Neural cell (in vitro differentiated cells): ENCODE measurements around the gene CREBBP. TPM values are rescaled to one million over a fixed set of nuclear protein-coding genes. Genes with fewer than 3 reads are reported as not detected.

Source experiments
- H2AFZ ChIP-seq: fragments of 200-600, 300-800 bp; sonication (generic), shearing (Covaris generic); 2 replicates; pipeline ENCODE4 v1.6.0; 2014; ENCODE audit warnings: low read depth, mild to moderate bottlenecking, antibody characterized with exemption, low read length, moderate library complexity
- H3F3A ChIP-seq: fragments of 200-600 bp; shearing (Covaris generic); 2 replicates; pipeline ENCODE4 v1.6.1; 2016; ENCODE audit warnings: mild to moderate bottlenecking, moderate library complexity, mixed read lengths, antibody characterized with exemption, low read length; ENCODE audit not compliant: insufficient read depth, poor library complexity, severe bottlenecking
- H3K27ac ChIP-seq: fragments of 200-600, 300-800 bp; sonication (generic), shearing (Covaris generic); 2 replicates; pipeline ENCODE4 v1.5.1; 2014; ENCODE audit warnings: mild to moderate bottlenecking, low read length, moderate library complexity
- H3K27me3 ChIP-seq: fragments of 300-800, 200-600 bp; sonication (generic), shearing (Covaris generic); 2 replicates; pipeline ENCODE4 v1.6.0; 2014; ENCODE audit warnings: mild to moderate bottlenecking, low read depth, low read length, moderate library complexity; ENCODE audit not compliant: insufficient read depth
- H3K36me3 ChIP-seq: fragments of 300-800, 200-600 bp; sonication (generic), shearing (Covaris generic); 2 replicates; pipeline ENCODE4 v1.5.1; 2014; ENCODE audit warnings: mild to moderate bottlenecking, antibody characterized with exemption, low read length, moderate library complexity; ENCODE audit not compliant: insufficient read depth
- H3K4me2 ChIP-seq: fragments of 300-800, 200-600 bp; sonication (generic), shearing (Covaris generic); 2 replicates; pipeline ENCODE4 v1.6.0; 2014; ENCODE audit warnings: mild to moderate bottlenecking, low read length
- H3K4me3 ChIP-seq: fragments of 300-800, 200-600 bp; sonication (generic), shearing (Covaris generic); 2 replicates; pipeline ENCODE4 v1.5.1; 2014; ENCODE audit warnings: mild to moderate bottlenecking, low read length, moderate library complexity
- H3K79me2 ChIP-seq: fragments of 200-600 bp; shearing (Covaris generic); replicated peaks from 2 replicates; pipeline ENCODE4 v1.6.0; 2014; ENCODE audit warnings: mild to moderate bottlenecking, low read length, moderate library complexity; ENCODE audit not compliant: insufficient read depth
- H3K9ac ChIP-seq: fragments of 300-800, 200-600 bp; sonication (generic), shearing (Covaris generic); 2 replicates; pipeline ENCODE4 v1.6.1; 2016; ENCODE audit warnings: mild to moderate bottlenecking, low read length, mixed read lengths
- H3K9me2 ChIP-seq: fragments of 200-600 bp; shearing (Covaris generic); 2 replicates; pipeline ENCODE4 v1.6.1; 2016; ENCODE audit warnings: mild to moderate bottlenecking, low read length, mixed read lengths; ENCODE audit not compliant: insufficient read depth
- H3K9me3 ChIP-seq: fragments of 200-600, 300-800 bp; sonication (generic), shearing (Covaris generic); 2 replicates; pipeline ENCODE4 v1.6.1; 2016; ENCODE audit warnings: mild to moderate bottlenecking, mixed run types, low read length, moderate library complexity, mixed read lengths
- H4K20me1 ChIP-seq: fragments of 200-600 bp; shearing (Covaris generic); 2 replicates; pipeline ENCODE4 v1.6.1; 2016; ENCODE audit warnings: mild to moderate bottlenecking, mixed run types; ENCODE audit not compliant: insufficient read depth
- CTCF ChIP-seq: fragments of 450-650 bp; IDR thresholded peaks from 2 replicates; pipeline ENCODE4 v1.5.1; 2014; ENCODE audit warnings: antibody characterized with exemption, mild to moderate bottlenecking, moderate library complexity; ENCODE audit not compliant: poor library complexity, severe bottlenecking
- EP300 ChIP-seq: fragments of 450-650 bp; conservative IDR thresholded peaks from 2 replicates; pipeline ENCODE4 v1.6.1; 2014; ENCODE audit warnings: antibody characterized with exemption, mild to moderate bottlenecking, moderate library complexity; ENCODE audit not compliant: poor library complexity, severe bottlenecking
- EZH2 ChIP-seq: fragments of 200-600, 300-800 bp; shearing (Covaris generic), sonication (generic); IDR thresholded peaks from 2 replicates; pipeline ENCODE4 v1.6.1; 2014; ENCODE audit warnings: antibody characterized with exemption, low read length, borderline replicate concordance, mild to moderate bottlenecking; ENCODE audit not compliant: insufficient read depth, poor library complexity, severe bottlenecking
- MXI1 ChIP-seq: fragments of 450-650 bp; conservative IDR thresholded peaks from 2 replicates; pipeline ENCODE4 v1.6.1; 2014; ENCODE audit warnings: antibody characterized with exemption, mild to moderate bottlenecking; ENCODE audit not compliant: poor library complexity, severe bottlenecking
- POLR2AphosphoS5 ChIP-seq: IDR thresholded peaks from 2 replicates; pipeline ENCODE4 v1.6.1; 2012
- RAD21 ChIP-seq: fragments of 450-650 bp; conservative IDR thresholded peaks from 2 replicates; pipeline ENCODE4 v1.6.1; 2014; ENCODE audit warnings: antibody characterized with exemption, mild to moderate bottlenecking, moderate library complexity
- REST ChIP-seq: IDR thresholded peaks from 2 replicates; pipeline ENCODE4 v1.6.1; 2012; ENCODE audit warnings: borderline replicate concordance
- SMC3 ChIP-seq: fragments of 450-650 bp; conservative IDR thresholded peaks from 2 replicates; pipeline ENCODE4 v1.6.1; 2014; ENCODE audit warnings: antibody characterized with exemption, mild to moderate bottlenecking, moderate library complexity; ENCODE audit not compliant: poor library complexity
- TAF1 ChIP-seq: IDR thresholded peaks from 2 replicates; pipeline ENCODE4 v1.6.1; 2012; ENCODE audit warnings: low read depth
- polyA plus RNA-seq: library from polyadenylated mRNA; depleted of rRNA; stranded (reverse); fragments of >200 nt; gene quantifications from 2 replicates; pipeline ENCODE4 v1.2.3, GENCODE V29; 2014

CREBBP gene
- polyA plus RNA-seq, 1 donor from 2014 or later, result 3.3 TPM

- TF ChIP-seq TAF1 (no peak), REST (no peak), MXI1 (no peak), SMC3 (no peak), EZH2 (no peak), POLR2AphosphoS5 (no peak), RAD21 (no peak), EP300 (no peak), CTCF (no peak)
- no peaks in the 10 kb centered on the region for H3F3A ChIP-seq
- no peak overlapping the region for H3K27ac ChIP-seq
- no peaks in the 10 kb centered on the region for H3K9me2 ChIP-seq
- H3K9me3 ChIP-seq, result no peaks in the 10 kb centered on the region
- no peak overlapping the region for H3K9ac ChIP-seq
- H3K27me3 ChIP-seq, result no peaks in the 10 kb centered on the region
- H4K20me1 ChIP-seq, result peaks cover 11% of the 10 kb centered on the region
- no peak overlapping the region for H3K4me2 ChIP-seq
- H3K4me3 ChIP-seq, result no peak overlapping the region
- peaks cover 67% of the 10 kb centered on the region for H3K79me2 ChIP-seq
- peaks cover 8% of the 10 kb centered on the region for H3K36me3 ChIP-seq
- H2AFZ ChIP-seq, result no peak overlapping the region
Measured at GRCh38 chr16:3812469-3813172, 67.9 kb downstream of the CREBBP start.

- H4K20me1 ChIP-seq, result peaks cover under 1% of the 10 kb centered on the region
- TF ChIP-seq TAF1 (no peak), POLR2AphosphoS5 (no peak)
- H3F3A ChIP-seq, result no peaks in the 10 kb centered on the region
- H3K9me3 ChIP-seq, result no peaks in the 10 kb centered on the region
- H3K9me2 ChIP-seq, result no peaks in the 10 kb centered on the region
- no peak overlapping the region for H2AFZ ChIP-seq
- peaks cover 8% of the 10 kb centered on the region for H3K36me3 ChIP-seq
- H3K27ac ChIP-seq, result no peak overlapping the region
- H3K4me2 ChIP-seq, result no peak overlapping the region
- H3K27me3 ChIP-seq, result no peaks in the 10 kb centered on the region
- no peak overlapping the region for H3K4me3 ChIP-seq
- no peak overlapping the region for H3K9ac ChIP-seq
- H3K79me2 ChIP-seq, result peaks cover 65% of the 10 kb centered on the region
Measured at GRCh38 chr16:3810818-3811217, 69.7 kb downstream of the CREBBP start.
